HG03108 (cell line): ENCODE results near the gene GUCA2A.

Experiments used
- ATAC-seq: cut with Tn5 transposase; IDR thresholded peaks from one replicate; pipeline ENCODE4 v1.9.1; 2021; ENCODE audit warnings: moderate library complexity; ENCODE audit not compliant: unreplicated experiment

The GUCA2A gene

GRCh38 chr1:42155362-42155761, 9.2 kb downstream of the GUCA2A start:
- ATAC-seq, result no peak

GRCh38 chr1:42154685-42155084, 9.9 kb downstream of the GUCA2A start:
- no peak for ATAC-seq

GRCh38 chr1:42153624-42154023, 10.9 kb downstream of the GUCA2A start:
- no peak for ATAC-seq

- no peak for ATAC-seq
These were observed 11.5 kb downstream of the GUCA2A start, which contains the start of gene GUCA2B for GRCh38 chr1:42152907-42153600. GUCA2B (plus strand) TSS chr1:42153410; CDS start chr1:42153451, 41 bp downstream.

GRCh38 chr1:42152119-42152518, 12.4 kb downstream of the GUCA2A start:
- no peak for ATAC-seq

- no peak for ATAC-seq
These were observed 13.9 kb downstream of the GUCA2A start for GRCh38 chr1:42150651-42151050.

GRCh38 chr1:42148166-42148565, 16.4 kb downstream of the GUCA2A start:
- no peak for ATAC-seq

GRCh38 chr1:42146626-42147320, 17.8 kb downstream of the GUCA2A start:
- ATAC-seq, result no peak

GRCh38 chr1:42145764-42146625, 18.6 kb downstream of the GUCA2A start:
- no peak for ATAC-seq

GRCh38 chr1:42145389-42145716, 19.2 kb downstream of the GUCA2A start:
- no peak for ATAC-seq

- no peak for ATAC-seq
These were observed 19.7 kb downstream of the GUCA2A start for GRCh38 chr1:42144711-42145388.

- ATAC-seq, result no peak
These were observed 20.4 kb downstream of the GUCA2A start for GRCh38 chr1:42143896-42144710.

- ATAC-seq, result no peak
These were observed 21.5 kb downstream of the GUCA2A start for GRCh38 chr1:42142894-42143675.

GRCh38 chr1:42141978-42142377, 22.6 kb downstream of the GUCA2A start:
- no peak for ATAC-seq

GRCh38 chr1:42140191-42140590, 24.4 kb downstream of the GUCA2A start:
- ATAC-seq, result no peak

- ATAC-seq, result no peak
These were observed 25.1 kb downstream of the GUCA2A start for GRCh38 chr1:42139444-42139843.

- ATAC-seq, result no peak
These were observed 26.0 kb downstream of the GUCA2A start for GRCh38 chr1:42138586-42138985.

- ATAC-seq, result no peak
These were observed 26.8 kb downstream of the GUCA2A start for GRCh38 chr1:42137766-42138165.

- no peak for ATAC-seq
These were observed 28.1 kb downstream of the GUCA2A start for GRCh38 chr1:42136466-42136865.

GRCh38 chr1:42135426-42135825, 29.1 kb downstream of the GUCA2A start:
- no peak for ATAC-seq
